Activated naive CD4-positive, alpha-beta T cell treated with anti-CD3 and anti-CD28 coated beads, Interleukin-2, amount 10 ng/mL, durations not matched to agents 5 hours and 36 hours (primary cell): ENCODE results near the gene FAM107A. TPM values are rescaled to one million over a fixed set of nuclear protein-coding genes. Genes with fewer than 3 reads are reported as not detected.

Experiments
- total RNA-seq, 2 experiments: library from RNA; stranded (reverse); gene quantifications; one replicate each; pipeline ENCODE4 v1.2.3, GENCODE V29; 2021

Gene FAM107A, protein sequence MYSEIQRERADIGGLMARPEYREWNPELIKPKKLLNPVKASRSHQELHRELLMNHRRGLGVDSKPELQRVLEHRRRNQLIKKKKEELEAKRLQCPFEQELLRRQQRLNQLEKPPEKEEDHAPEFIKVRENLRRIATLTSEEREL
- not detected for total RNA-seq

DNA sequence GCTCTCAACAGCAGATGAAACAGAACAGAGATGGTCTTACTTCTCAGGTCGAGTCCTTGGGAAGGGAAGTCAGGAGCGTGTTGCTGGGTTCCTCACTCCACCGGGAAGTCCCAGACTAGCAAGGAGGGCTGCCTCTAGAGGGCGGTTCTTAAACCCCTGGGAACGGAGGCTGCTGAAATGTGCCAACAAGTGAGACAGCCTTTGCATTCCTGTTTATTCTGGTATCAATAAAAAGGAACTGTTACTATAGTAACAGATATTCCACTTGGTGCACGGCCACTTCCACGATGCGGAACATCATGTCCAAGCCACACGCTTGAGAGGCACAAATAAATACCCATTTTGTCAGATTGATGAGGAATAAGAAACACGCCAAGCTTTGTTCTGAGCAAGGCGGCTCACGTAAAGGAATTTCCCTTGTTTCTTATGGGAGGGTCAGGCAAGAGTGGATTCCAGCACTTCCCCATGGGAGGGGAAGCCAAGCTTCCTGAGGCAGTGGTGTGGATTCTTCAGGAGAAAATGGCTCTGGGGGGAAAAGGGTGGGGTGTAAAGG lies at the start of gene FAM107A:
Gene FAM107A (minus strand): TSS at position 123 of the 553 bp plus-strand sequence. CDS start 7,531 bp downstream, outside the sequence.

DNA sequence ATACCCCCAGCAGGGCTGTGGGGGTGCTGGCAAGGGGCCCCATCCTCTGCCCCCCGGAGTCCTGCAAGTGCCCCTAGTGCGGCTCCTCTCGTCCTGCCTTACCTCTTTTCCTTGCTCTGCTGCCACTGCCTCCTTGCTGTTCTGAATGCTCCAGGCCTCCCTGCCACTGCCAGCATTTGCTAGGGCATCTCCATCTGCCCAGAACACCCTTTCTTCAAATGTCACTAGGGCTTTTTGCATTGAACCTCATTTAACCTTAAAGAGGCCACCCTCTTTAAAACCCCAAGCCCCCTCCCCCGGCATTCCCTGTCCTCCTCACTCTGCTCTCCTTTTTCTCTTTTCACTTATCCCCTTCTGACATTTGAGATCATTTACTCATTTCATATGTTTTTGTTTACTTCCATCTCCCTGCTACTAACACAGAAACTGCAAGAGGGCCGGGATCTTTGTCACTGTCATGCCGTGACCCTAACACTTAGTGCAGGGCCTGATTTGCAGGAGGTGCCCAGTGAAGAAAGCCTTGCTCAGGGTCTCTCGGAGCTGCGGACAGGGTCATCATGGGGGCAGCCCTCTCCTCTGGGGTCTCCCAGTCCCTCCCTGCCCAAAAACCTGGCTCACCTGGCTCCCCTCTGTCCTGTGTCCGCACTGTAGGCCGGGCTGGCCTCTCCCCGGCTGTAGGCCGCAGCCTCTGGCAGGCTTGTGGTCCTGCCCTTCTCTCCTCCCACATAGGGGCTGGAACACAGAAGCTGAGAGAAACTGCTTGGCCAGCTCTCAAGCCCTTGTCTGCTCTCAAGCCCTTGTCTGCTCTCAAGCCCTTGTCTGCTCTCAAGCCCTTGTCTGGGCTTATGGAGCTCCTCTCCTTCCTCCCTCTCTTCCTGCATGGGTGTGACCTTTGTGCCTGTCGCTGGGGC lies 40.4 kb downstream of the FAM107A start, which contains the start of gene ACOX2:
Gene ACOX2 (minus strand): TSS at position 690 of the 911 bp plus-strand sequence. CDS start 2,084 bp downstream, outside the sequence.

Other genes with a start within 250 kb of the FAM107A start
- 10 to 100 TPM; 22.2 to 25.2 TPM for gene PXK, start 244.5 kb downstream of the FAM107A start, total RNA-seq
- gene PDHB, start 143.6 kb downstream of the FAM107A start, total RNA-seq, result 10 to 100 TPM; 56.4 to 57.8 TPM
- gene KCTD6, start 85.3 kb downstream of the FAM107A start, total RNA-seq, result 1 to 10 TPM; 8.2 to 9.2 TPM
- not detected for gene ACOX2, start 40.2 kb downstream of the FAM107A start, total RNA-seq
- not detected for gene FAM3D, start 89.4 kb upstream of the FAM107A start, total RNA-seq